Ovary (tissue), 9 donors: ENCODE measurements around the gene USP32. TPM values are rescaled to one million over a fixed set of nuclear protein-coding genes. Genes with fewer than 3 reads are reported as not detected.

Source experiments
- DNase-seq, 5 donors: peaks; one replicate each; pipeline ENCODE4 v3.0.0-alpha.2; 2019 to 2020
- H3K27ac ChIP-seq, 2 donors: fragments of 200-600 bp; one replicate each; pipeline versions ENCODE4 v1.5.1 to v1.8.0; 2019 to 2022
- H3K27me3 ChIP-seq: fragments of 200-600 bp; one replicate; pipeline ENCODE4 v1.8.0; 2022
- H3K36me3 ChIP-seq: fragments of 200-600 bp; sonication (generic); one replicate; pipeline ENCODE4 v1.5.1; 2019
- H3K4me1 ChIP-seq: one replicate; pipeline ENCODE4 v1.8.1; 2013; ENCODE audit warnings: mild to moderate bottlenecking, moderate library complexity; ENCODE audit not compliant: insufficient read depth
- H3K4me3 ChIP-seq: fragments of 200-600 bp; sonication (generic); one replicate; pipeline ENCODE4 v1.5.1; 2017
- H3K9me3 ChIP-seq, 2 donors: fragments of 200-600 bp in 1 of 2; sonication (generic) in 1 of 2; one replicate each; pipeline versions ENCODE4 v1.5.1 to v1.8.1; 2013 to 2019; ENCODE audit warnings: mild to moderate bottlenecking in 1 of 2, moderate library complexity in 1 of 2
- EP300 ChIP-seq: sonication (generic); formaldehyde crosslinking; IDR thresholded peaks from one replicate; pipeline ENCODE4 v1.6.1; 2017; ENCODE audit warnings: antibody characterized with exemption
- POLR2A ChIP-seq: fragments of 450-650 bp; IDR thresholded peaks from one replicate; pipeline ENCODE4 v1.6.1; 2017; ENCODE audit warnings: antibody characterized with exemption, mild to moderate bottlenecking, moderate library complexity
- whole genome bisulfite sequencing, 3 donors: extraction: QIAGEN DNeasy Blood & Tissue Kit in 1 of 3; methylation state at CpG; one replicate each; pipeline versions ENCODE4 v1.1.5 to v1.1.7; 2013 to 2017; 5-methylcytosine and 5-hydroxymethylcytosine counted together
- intact Hi-C, 4 donors: fragments of 100-400 bp; cut with DNase I; formaldehyde crosslinking; loops; one replicate each; pipeline versions ENCODE4 v1.11.0 to v1.15.1; 2022 to 2023
- polyA plus RNA-seq, 2 donors: library from polyadenylated mRNA; stranded (reverse); fragments of 200-250 nt in 1 of 2; fragments of 350-450 nt in 1 of 2; fragmentation: Illumina TruSeq in 1 of 2; extraction: RNeasy Lipid Tissue Mini Kit (QIAGEN cat#74804) in 1 of 2; gene quantifications; one replicate each; pipeline ENCODE4 v1.2.3, GENCODE V29; 2013 to 2014
- total RNA-seq, 7 donors: library from RNA; depleted of rRNA in 2 of 7; stranded (reverse); fragments of >200 nt in 2 of 7; fragmentation: NEBNext Ultra II Directional in 3 of 7; extraction: Animal tissue kit (Norgen Biotek cat#: 25700) in 3 of 7; gene quantifications; one replicate each; pipeline versions ENCODE4 v1.1.0 to v1.2.4, GENCODE V29; 2016 to 2023
- TF ChIP-seq, protein P1 (sequence below), 3 donors: fragments of 450-650 bp in 2 of 3; fragments of 200-600 bp in 1 of 3; IDR thresholded peaks; one replicate each; pipeline versions ENCODE4 v1.5.1 to v1.8.0; 2016 to 2022; ENCODE audit warnings: antibody characterized with exemption in 3 of 3, mild to moderate bottlenecking in 1 of 3
- donor health status: DM: no; HTN: no; CAD: no; lungs with moderate emphysema.
- donor health status: DM: no; HTN: no; CAD: no.
- donor health status: Bipolar disorder and iron deficiency.
- donor health status: DM: yes; HTN: yes; CAD: no.
- donor health status: DM: no; HTN: no; CAD: no.
- donor health status: DM: yes; HTN: yes; CAD: no.

The USP32 gene
- total and polyA plus RNA-seq, 9 donors = 8.7 to 37.6 (median 32.9) TPM

- Histone ChIP-seq H3K36me3 (no peaks in the 10 kb centered on the region), H3K27ac (no peak overlapping the region), H3K27me3 (no peaks in the 10 kb centered on the region), H3K4me3 (no peak overlapping the region), H3K4me1 (no peaks in the 10 kb centered on the region), H3K9me3 (no peaks in the 10 kb centered on the region)
- intact Hi-C loops = no loop called here
- TF ChIP-seq EP300 (no peak), POLR2A (no peak)
- TF ChIP-seq, protein P1, sequence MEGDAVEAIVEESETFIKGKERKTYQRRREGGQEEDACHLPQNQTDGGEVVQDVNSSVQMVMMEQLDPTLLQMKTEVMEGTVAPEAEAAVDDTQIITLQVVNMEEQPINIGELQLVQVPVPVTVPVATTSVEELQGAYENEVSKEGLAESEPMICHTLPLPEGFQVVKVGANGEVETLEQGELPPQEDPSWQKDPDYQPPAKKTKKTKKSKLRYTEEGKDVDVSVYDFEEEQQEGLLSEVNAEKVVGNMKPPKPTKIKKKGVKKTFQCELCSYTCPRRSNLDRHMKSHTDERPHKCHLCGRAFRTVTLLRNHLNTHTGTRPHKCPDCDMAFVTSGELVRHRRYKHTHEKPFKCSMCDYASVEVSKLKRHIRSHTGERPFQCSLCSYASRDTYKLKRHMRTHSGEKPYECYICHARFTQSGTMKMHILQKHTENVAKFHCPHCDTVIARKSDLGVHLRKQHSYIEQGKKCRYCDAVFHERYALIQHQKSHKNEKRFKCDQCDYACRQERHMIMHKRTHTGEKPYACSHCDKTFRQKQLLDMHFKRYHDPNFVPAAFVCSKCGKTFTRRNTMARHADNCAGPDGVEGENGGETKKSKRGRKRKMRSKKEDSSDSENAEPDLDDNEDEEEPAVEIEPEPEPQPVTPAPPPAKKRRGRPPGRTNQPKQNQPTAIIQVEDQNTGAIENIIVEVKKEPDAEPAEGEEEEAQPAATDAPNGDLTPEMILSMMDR (IDR thresholded peaks at IDR 0.05) = no peak
- WGBS, 3 donors = 91 to 97% (median 97%) methylated on average over 3 of the region's 3 CpGs
- DNase-seq = no peak
Measured at GRCh38 chr17:60240290-60240689, 151.6 kb downstream of the USP32 start.

DNA sequence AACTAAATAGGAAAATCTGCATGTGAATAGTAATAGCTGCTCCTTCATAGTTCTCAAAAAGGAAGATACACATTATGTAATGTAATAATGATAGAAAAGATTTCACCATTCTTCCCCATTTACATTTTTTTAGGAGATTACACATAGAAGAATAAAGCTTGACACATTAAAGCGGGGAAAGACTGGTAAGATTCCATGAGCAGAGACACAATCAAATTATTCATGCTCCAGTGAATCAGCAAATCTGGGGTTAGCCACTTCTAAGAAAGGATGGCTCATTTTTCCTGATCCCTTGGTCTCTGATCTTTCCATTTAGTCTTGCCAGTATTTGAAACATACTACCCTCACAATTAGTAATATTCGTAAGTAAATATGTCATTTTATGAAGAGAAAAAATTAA lies 160.2 kb downstream of the USP32 start:
- Histone ChIP-seq H3K4me1 (no peaks in the 10 kb centered on the region), H3K9me3 (no peaks in the 10 kb centered on the region), H3K27ac (no peak overlapping the region), H3K4me3 (no peak overlapping the region), H3K36me3 (no peaks in the 10 kb centered on the region), H3K27me3 (no peaks in the 10 kb centered on the region)
- intact Hi-C loops = no loop called here
- WGBS, 3 donors = 61 to 97% (median 76%) methylated on average over 2 of the region's 2 CpGs
- TF ChIP-seq, protein P1 (IDR thresholded peaks at IDR 0.05) = no peak
- no peak for TF ChIP-seq POLR2A
- DNase-seq = no peak

- Histone ChIP-seq H3K4me1 (no peaks in the 10 kb centered on the region), H3K27me3 (no peaks in the 10 kb centered on the region), H3K36me3 (no peaks in the 10 kb centered on the region), H3K27ac (no peak overlapping the region), H3K9me3 (no peaks in the 10 kb centered on the region), H3K4me3 (no peak overlapping the region)
- TF ChIP-seq, protein P1 (IDR thresholded peaks at IDR 0.05) = no peak
- TF ChIP-seq POLR2A = no peak
- DNase-seq = no peak
- WGBS, 3 donors = 79 to 85% (median 82%) methylated on average over 4 of the region's 4 CpGs
- intact Hi-C loops = no loop called here
Measured at GRCh38 chr17:60231234-60231633, 160.7 kb downstream of the USP32 start.

GRCh38 chr17:60230358-60230757 lies 161.6 kb downstream of the USP32 start:
- H3K27ac ChIP-seq = no peak overlapping the region
- TF ChIP-seq, protein P1 (IDR thresholded peaks at IDR 0.05) = no peak
- TF ChIP-seq POLR2A (no peak), EP300 (no peak)
- H3K36me3 ChIP-seq = no peaks in the 10 kb centered on the region
- WGBS, 3 donors = 94 to 95% (median 94%) methylated on average over 3 of the region's 3 CpGs
- intact Hi-C loops = no loop called here
- no peak overlapping the region for H3K4me3 ChIP-seq
- no peak for DNase-seq
- no peaks in the 10 kb centered on the region for H3K9me3 ChIP-seq
- H3K27me3 ChIP-seq = no peaks in the 10 kb centered on the region
- H3K4me1 ChIP-seq = no peaks in the 10 kb centered on the region
